ENCODE data around the gene KRT83. TPM values are rescaled to one million over a fixed set of nuclear protein-coding genes. Genes with fewer than 3 reads are reported as not detected.

The KRT83 gene
- total RNA-seq, 1 donor from 2014 or later = not detected

DNA sequence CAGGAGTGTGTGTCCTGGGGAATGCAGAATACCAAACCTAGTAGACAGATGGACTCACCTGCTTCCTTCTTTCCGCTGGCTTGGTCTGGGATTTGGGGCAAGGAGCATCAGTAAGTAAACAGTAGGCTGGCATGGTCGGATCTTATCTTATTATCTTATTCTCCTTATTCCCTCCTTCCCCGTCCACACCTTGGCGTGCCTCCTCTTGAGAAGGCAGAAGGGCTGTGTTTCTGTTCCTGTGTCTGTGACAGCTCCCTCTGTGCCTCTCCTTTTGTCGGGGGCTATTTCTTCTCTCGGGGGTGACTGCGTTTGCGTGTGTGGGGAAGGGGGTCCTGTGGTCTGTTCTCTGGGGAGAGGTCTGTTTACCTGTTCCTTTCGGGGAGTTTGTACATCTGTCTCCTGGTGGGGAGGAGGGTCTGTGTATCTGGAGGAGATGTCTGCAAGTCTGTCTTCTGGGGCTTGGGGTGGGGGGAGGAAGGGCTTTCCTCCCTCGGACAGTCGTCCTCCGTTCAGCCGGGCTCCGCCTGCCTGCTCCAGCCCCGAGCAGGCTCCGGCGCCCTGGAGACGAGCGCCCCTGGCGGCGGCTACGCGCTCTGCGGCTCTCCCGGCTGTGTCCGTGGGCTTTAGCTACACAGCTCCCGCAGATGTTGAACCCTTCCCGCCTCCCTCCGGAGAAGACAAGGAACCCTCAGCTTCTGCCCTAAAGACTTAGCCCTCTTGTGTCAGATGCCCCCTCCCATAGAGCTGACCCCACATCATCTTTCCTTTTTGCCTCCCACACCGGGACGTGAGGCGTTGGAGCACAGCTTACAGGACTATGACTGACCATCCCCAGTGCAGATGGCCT, 42.4 kb downstream of the KRT83 start:
- Histone ChIP-seq H3K4me3 (peak overlapping the region in 1 of 2 donors; percentile 48), H3K4me1 (peaks cover 7 to 28% of the 10 kb centered on the region in 2 donors), H3K9me3 (no peaks in the 10 kb centered on the region), H3K27me3 (no peaks in the 10 kb centered on the region), H3K27ac (peak overlapping the region; percentile 81 to 94), H3K36me3 (no peaks in the 10 kb centered on the region)
- TF ChIP-seq, protein P1, sequence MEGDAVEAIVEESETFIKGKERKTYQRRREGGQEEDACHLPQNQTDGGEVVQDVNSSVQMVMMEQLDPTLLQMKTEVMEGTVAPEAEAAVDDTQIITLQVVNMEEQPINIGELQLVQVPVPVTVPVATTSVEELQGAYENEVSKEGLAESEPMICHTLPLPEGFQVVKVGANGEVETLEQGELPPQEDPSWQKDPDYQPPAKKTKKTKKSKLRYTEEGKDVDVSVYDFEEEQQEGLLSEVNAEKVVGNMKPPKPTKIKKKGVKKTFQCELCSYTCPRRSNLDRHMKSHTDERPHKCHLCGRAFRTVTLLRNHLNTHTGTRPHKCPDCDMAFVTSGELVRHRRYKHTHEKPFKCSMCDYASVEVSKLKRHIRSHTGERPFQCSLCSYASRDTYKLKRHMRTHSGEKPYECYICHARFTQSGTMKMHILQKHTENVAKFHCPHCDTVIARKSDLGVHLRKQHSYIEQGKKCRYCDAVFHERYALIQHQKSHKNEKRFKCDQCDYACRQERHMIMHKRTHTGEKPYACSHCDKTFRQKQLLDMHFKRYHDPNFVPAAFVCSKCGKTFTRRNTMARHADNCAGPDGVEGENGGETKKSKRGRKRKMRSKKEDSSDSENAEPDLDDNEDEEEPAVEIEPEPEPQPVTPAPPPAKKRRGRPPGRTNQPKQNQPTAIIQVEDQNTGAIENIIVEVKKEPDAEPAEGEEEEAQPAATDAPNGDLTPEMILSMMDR (IDR thresholded peaks at IDR 0.05) = peak; percentile 95 to 100 (median 99)
- DNase-seq (ENCODE audit: low spot score in 2 of 2) = peak in 1 of 2 donors; percentile 87
- intact Hi-C loops (cut with DNase I) = loop anchor here (2.0 kb wide), 3 partner anchors 30 to 122 kb away; no protein-coding TSS in a partner anchor

DNA sequence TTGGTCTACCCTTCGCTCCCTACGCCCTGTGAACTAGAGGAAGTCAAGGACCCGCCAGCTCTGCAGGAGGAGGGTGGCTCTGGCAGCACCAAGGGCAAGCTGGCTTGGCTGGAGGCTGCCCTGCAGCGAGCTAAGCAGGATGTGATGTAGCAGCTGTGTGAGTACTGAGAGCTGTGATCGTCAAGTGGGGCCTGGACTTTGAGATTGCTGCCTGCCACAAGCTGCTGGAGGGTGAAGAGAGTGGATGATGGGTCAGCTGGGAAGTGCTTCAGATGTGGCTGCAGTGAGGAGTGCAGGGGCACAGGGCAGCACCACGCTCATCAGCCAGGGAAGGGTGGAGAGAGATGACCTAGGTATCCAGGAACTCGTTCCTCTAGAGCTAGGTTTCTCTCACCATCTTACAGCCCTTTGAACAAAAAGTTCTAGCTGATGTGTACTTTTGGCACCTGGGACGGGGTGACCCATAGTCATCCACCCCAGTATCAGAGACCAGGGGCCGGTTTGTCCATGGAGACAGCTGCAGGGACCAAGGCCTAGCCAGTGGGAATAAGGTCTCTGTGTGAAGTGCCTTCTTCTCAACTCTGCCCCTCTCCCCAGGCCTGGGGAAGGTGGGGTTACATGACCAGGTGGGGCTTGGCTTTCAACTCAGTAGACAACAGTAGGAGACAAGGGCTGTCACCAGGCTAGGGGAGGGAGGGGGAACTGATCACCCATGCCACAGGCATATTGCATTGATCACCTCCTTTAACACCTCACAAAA, 43.5 kb downstream of the KRT83 start:
- intact Hi-C loops (cut with DNase I) = loop anchor here (2.0 kb wide), 3 partner anchors 29 to 121 kb away; no protein-coding TSS in a partner anchor
- Histone ChIP-seq H3K27ac (no peak overlapping the region), H3K27me3 (no peaks in the 10 kb centered on the region), H3K4me3 (no peak overlapping the region), H3K9me3 (no peaks in the 10 kb centered on the region), H3K4me1 (peaks cover 7 to 28% of the 10 kb centered on the region in 2 donors), H3K36me3 (no peaks in the 10 kb centered on the region)
- peak in 1 of 2 donors; percentile 52 for DNase-seq (ENCODE audit: low spot score in 2 of 2)
- TF ChIP-seq, protein P1 (IDR thresholded peaks at IDR 0.05) = no peak

DNA sequence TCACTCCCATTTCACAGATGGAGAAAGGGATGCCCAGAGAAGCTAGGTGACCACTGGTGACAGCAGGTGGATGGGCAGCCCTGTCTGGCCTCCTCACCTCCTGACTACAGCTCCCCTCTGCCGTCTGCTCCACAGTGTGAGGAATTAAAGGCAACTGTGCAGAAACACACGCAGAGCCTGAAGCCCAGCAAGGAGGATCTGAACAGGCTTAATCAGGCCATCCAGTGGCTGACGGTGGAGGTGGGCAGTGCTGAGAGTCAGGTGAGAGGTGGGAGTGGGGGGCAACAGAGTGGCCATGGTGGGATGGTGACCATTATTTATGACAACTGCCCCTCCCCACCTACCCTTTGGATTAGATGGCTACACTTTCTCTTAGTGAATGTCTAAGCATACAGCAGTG, 45.5 kb downstream of the KRT83 start:
- Histone ChIP-seq H3K4me3 (no peak overlapping the region), H3K9me3 (no peaks in the 10 kb centered on the region), H3K27me3 (no peaks in the 10 kb centered on the region), H3K36me3 (no peaks in the 10 kb centered on the region), H3K27ac (no peak overlapping the region), H3K4me1 (peaks cover 7 to 20% of the 10 kb centered on the region in 2 donors)
- intact Hi-C loops (cut with DNase I) = no loop called here
- no peak for DNase-seq (ENCODE audit: low spot score in 2 of 2)
- TF ChIP-seq, protein P1 (IDR thresholded peaks at IDR 0.05) = no peak

DNA sequence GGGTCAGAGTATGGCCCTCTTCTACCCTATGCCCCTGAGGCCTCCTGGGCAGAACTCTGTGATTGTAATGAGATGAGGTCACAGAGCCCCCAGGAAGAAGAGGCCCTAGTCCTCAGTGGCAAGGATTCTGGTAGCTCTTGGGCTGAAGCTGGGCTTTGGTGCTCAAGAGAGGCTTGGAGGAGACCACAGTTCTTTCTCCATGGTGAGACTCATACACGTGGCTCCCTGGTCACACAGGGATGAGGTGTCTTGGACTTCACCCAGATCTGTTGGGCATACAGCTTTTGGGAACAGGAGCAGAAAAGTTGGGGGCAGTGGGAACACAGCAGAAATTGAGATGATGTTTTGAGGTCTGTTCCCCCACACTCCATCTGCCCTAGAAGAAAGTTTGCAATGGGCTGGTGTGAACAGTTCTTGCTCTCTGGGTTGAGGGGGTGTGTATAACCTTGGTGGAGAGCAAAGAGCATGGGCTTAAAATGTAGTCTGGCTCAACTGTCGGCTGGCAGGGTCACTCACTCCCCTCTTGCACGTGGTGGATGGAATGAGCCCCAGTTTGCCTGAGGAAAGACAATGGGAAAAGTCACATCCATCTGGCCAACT, 46.6 kb downstream of the KRT83 start, which contains the start of gene KRT86:
Gene KRT86, plus strand, starts transcription at position 125 of the 600 bp plus-strand sequence. CDS start 27,272 bp downstream, outside the sequence.
- Histone ChIP-seq H3K36me3 (no peaks in the 10 kb centered on the region), H3K4me1 (peaks cover 2 to 13% of the 10 kb centered on the region in 2 donors), H3K4me3 (no peak within 1 kb of the TSS), H3K9me3 (no peaks in the 10 kb centered on the region), H3K27me3 (no peaks in the 10 kb centered on the region), H3K27ac (no peak within 1 kb of the TSS)
- intact Hi-C loops (cut with DNase I) = no loop called here
- DNase-seq (ENCODE audit: low spot score in 2 of 2) = peak in 1 of 2 donors; percentile 48
- TF ChIP-seq, protein P1 (IDR thresholded peaks at IDR 0.05) = no peak

DNA sequence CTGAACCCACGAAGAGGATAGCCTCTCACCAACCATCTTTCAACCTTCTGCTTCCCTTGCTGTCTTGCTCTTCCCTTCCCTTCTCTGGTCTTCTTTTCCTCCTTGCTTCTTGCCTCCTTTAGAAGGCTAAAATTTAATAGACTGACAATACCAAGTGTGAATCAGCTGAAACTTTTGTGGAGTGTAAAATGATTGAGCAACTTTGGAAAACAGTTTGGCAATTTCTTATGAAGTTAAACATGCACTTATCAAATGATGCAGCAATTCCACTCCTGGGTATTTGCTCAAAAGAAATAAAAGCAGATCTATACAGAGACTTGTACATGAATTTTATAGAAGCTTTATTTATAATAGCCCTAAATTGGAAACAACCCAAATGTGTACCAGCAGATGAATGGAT, 50.0 kb downstream of the KRT83 start:
- Histone ChIP-seq H3K4me1 (no peaks in the 10 kb centered on the region), H3K9me3 (no peaks in the 10 kb centered on the region), H3K36me3 (no peaks in the 10 kb centered on the region), H3K27me3 (no peaks in the 10 kb centered on the region), H3K27ac (no peak overlapping the region), H3K4me3 (no peak overlapping the region)
- TF ChIP-seq, protein P1 (IDR thresholded peaks at IDR 0.05) = no peak
- no peak for DNase-seq (ENCODE audit: low spot score in 2 of 2)
- intact Hi-C loops (cut with DNase I) = no loop called here

Data from ascending aorta (tissue), 2 donors.